Stimulated activated CD8-positive, alpha-beta memory T cell treated with anti-CD3 and anti-CD28 coated beads, Interleukin-4, amount 100 ng/mL, for 4 hours (primary cell): ENCODE measurements around the gene TGFB2.

Source experiments
- DNase-seq, 2 donors: peaks; one replicate each; pipeline ENCODE4 v3.0.0-alpha.2; 2020; ENCODE audit warnings: low read depth in 2 of 2, low spot score in 1 of 2

Gene TGFB2

GRCh38 chr1:218332416-218332815 is 12.7 kb upstream of the TGFB2 start:
- no peak for DNase-seq

- no peak for DNase-seq
Measured at GRCh38 chr1:218336328-218336727, 8.8 kb upstream of the TGFB2 start.

GRCh38 chr1:218339267-218339831 is 5.8 kb upstream of the TGFB2 start:
- DNase-seq: no peak

- no peak for DNase-seq
Measured at GRCh38 chr1:218341325-218341724, 3.8 kb upstream of the TGFB2 start.

- no peak for DNase-seq
Measured at GRCh38 chr1:218342091-218342490, 3.0 kb upstream of the TGFB2 start.

- no peak for DNase-seq
Measured at GRCh38 chr1:218345673-218346390, 696 bp downstream of the TGFB2 start.

- no peak for DNase-seq
Measured at GRCh38 chr1:218346391-218347204, 1.5 kb downstream of the TGFB2 start.

- DNase-seq: no peak
Measured at GRCh38 chr1:218347336-218347722, 2.2 kb downstream of the TGFB2 start.

- DNase-seq: no peak
Measured at GRCh38 chr1:218347723-218348627, 2.8 kb downstream of the TGFB2 start.

GRCh38 chr1:218348628-218349071 is 3.5 kb downstream of the TGFB2 start:
- DNase-seq: no peak

- no peak for DNase-seq
Measured at GRCh38 chr1:218349348-218350034, 4.4 kb downstream of the TGFB2 start.

- DNase-seq: no peak
Measured at GRCh38 chr1:218350035-218350525, 4.9 kb downstream of the TGFB2 start.

GRCh38 chr1:218350801-218351266 is 5.7 kb downstream of the TGFB2 start:
- DNase-seq: no peak

GRCh38 chr1:218351391-218352074 is 6.4 kb downstream of the TGFB2 start:
- no peak for DNase-seq

GRCh38 chr1:218352075-218352438 is 6.9 kb downstream of the TGFB2 start:
- DNase-seq: no peak

- DNase-seq: no peak
Measured at GRCh38 chr1:218353656-218354055, 8.5 kb downstream of the TGFB2 start.

- no peak for DNase-seq
Measured at GRCh38 chr1:218355278-218355677, 10.1 kb downstream of the TGFB2 start.

- DNase-seq: no peak
Measured at GRCh38 chr1:218357211-218357892, 12.2 kb downstream of the TGFB2 start.

- no peak for DNase-seq
Measured at GRCh38 chr1:218357893-218358232, 12.7 kb downstream of the TGFB2 start.
